ENCODE results near the gene ABLIM2. TPM values are rescaled to one million over a fixed set of nuclear protein-coding genes. Genes with fewer than 3 reads are reported as not detected.

ABLIM2 gene
- total and polyA plus RNA-seq, 2 experiments from 2014 or later, result 1.5 to 4.3 TPM

DNA sequence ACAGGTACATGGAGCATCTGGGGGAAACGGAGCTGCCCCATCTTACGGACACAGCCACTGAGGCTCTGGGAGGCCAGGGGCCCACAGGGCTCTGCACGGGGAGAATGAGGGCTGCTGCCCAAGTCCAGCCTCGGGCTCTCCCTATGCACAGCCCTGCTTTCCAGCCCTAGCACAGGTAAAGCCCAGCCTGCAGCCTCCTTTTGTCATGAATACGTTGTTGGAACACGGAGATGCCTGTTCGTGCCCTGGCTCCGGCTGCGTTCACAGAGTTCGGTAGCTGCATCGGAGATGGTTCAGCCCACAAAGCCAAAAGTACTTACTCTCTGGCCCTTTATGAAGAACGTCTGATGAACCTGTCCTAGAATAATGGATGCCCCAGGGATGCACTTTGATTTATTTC, 150.2 kb downstream of the ABLIM2 start:
- Histone ChIP-seq H3K4me3 (no peak overlapping the region), H3K9me2 (ENCODE audit: insufficient read depth) (no peaks in the 10 kb centered on the region), H3K79me2 (replicated peaks; ENCODE audit: insufficient read depth) (no peaks in the 10 kb centered on the region), H3K36me3 (ENCODE audit: insufficient read depth) (no peaks in the 10 kb centered on the region), H2AFZ (no peak overlapping the region), H3K4me1 (ENCODE audit: insufficient read depth) (no peaks in the 10 kb centered on the region), H3F3A (replicated peaks; ENCODE audit: low read depth) (no peaks in the 10 kb centered on the region), H3K27ac (ENCODE audit: low read depth) (no peak overlapping the region), H3K27me3 (ENCODE audit: insufficient read depth) (no peaks in the 10 kb centered on the region), H3K4me2 (no peak overlapping the region), H4K20me1 (replicated peaks; ENCODE audit: insufficient read depth) (no peaks in the 10 kb centered on the region)
- no peak overlapping the region for H3K27ac Mint-ChIP-seq
- peaks cover 13% of the 10 kb centered on the region for H3K4me1 Mint-ChIP-seq
- H3K9me3 Mint-ChIP-seq, result no peaks in the 10 kb centered on the region
- DNase-seq (ENCODE audit: low spot score) (no peak), ATAC-seq (no peak)
- H3K27me3 Mint-ChIP-seq (ENCODE audit: insufficient read depth, low read depth, poor library complexity), result peaks cover 8% of the 10 kb centered on the region
- no peaks in the 10 kb centered on the region for H3K36me3 Mint-ChIP-seq (ENCODE audit: low read depth)
- H3K4me3 Mint-ChIP-seq, result no peak overlapping the region
- no peak for TF ChIP-seq ZNF331 (CRISPR knock-in tag; IDR thresholded peaks at IDR 0.05; ENCODE audit: low read depth)
- TF ChIP-seq, protein P1, sequence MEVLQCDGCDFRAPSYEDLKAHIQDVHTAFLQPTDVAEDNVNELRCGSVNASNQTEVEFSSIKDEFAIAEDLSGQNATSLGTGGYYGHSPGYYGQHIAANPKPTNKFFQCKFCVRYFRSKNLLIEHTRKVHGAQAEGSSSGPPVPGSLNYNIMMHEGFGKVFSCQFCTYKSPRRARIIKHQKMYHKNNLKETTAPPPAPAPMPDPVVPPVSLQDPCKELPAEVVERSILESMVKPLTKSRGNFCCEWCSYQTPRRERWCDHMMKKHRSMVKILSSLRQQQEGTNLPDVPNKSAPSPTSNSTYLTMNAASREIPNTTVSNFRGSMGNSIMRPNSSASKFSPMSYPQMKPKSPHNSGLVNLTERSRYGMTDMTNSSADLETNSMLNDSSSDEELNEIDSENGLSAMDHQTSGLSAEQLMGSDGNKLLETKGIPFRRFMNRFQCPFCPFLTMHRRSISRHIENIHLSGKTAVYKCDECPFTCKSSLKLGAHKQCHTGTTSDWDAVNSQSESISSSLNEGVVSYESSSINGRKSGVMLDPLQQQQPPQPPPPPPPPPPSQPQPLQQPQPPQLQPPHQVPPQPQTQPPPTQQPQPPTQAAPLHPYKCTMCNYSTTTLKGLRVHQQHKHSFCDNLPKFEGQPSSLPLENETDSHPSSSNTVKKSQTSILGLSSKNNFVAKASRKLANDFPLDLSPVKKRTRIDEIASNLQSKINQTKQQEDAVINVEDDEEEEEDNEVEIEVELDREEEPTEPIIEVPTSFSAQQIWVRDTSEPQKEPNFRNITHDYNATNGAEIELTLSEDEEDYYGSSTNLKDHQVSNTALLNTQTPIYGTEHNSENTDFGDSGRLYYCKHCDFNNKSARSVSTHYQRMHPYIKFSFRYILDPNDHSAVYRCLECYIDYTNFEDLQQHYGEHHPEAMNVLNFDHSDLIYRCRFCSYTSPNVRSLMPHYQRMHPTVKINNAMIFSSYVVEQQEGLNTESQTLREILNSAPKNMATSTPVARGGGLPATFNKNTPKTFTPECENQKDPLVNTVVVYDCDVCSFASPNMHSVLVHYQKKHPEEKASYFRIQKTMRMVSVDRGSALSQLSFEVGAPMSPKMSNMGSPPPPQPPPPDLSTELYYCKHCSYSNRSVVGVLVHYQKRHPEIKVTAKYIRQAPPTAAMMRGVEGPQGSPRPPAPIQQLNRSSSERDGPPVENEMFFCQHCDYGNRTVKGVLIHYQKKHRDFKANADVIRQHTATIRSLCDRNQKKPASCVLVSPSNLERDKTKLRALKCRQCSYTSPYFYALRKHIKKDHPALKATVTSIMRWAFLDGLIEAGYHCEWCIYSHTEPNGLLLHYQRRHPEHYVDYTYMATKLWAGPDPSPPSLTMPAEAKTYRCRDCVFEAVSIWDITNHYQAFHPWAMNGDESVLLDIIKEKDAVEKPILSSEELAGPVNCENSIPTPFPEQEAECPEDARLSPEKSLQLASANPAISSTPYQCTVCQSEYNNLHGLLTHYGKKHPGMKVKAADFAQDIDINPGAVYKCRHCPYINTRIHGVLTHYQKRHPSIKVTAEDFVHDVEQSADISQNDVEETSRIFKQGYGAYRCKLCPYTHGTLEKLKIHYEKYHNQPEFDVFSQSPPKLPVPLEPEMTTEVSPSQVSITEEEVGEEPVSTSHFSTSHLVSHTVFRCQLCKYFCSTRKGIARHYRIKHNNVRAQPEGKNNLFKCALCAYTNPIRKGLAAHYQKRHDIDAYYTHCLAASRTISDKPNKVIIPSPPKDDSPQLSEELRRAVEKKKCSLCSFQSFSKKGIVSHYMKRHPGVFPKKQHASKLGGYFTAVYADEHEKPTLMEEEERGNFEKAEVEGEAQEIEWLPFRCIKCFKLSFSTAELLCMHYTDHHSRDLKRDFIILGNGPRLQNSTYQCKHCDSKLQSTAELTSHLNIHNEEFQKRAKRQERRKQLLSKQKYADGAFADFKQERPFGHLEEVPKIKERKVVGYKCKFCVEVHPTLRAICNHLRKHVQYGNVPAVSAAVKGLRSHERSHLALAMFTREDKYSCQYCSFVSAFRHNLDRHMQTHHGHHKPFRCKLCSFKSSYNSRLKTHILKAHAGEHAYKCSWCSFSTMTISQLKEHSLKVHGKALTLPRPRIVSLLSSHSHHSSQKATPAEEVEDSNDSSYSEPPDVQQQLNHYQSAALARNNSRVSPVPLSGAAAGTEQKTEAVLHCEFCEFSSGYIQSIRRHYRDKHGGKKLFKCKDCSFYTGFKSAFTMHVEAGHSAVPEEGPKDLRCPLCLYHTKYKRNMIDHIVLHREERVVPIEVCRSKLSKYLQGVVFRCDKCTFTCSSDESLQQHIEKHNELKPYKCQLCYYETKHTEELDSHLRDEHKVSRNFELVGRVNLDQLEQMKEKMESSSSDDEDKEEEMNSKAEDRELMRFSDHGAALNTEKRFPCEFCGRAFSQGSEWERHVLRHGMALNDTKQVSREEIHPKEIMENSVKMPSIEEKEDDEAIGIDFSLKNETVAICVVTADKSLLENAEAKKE (CRISPR knock-in tag; IDR thresholded peaks at IDR 0.05), result no peak
- TF ChIP-seq EZH2 (IDR thresholded peaks at IDR 0.05; ENCODE audit: low read depth, unreplicated experiment), result no peak
- TF ChIP-seq, protein P2, sequence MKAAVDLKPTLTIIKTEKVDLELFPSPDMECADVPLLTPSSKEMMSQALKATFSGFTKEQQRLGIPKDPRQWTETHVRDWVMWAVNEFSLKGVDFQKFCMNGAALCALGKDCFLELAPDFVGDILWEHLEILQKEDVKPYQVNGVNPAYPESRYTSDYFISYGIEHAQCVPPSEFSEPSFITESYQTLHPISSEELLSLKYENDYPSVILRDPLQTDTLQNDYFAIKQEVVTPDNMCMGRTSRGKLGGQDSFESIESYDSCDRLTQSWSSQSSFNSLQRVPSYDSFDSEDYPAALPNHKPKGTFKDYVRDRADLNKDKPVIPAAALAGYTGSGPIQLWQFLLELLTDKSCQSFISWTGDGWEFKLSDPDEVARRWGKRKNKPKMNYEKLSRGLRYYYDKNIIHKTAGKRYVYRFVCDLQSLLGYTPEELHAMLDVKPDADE (IDR thresholded peaks at IDR 0.05), result no peak
- no peak for TF ChIP-seq NANOG (IDR thresholded peaks at IDR 0.05; ENCODE audit: borderline replicate concordance)
- no peak for TF ChIP-seq POLR2AphosphoS5 (IDR thresholded peaks at IDR 0.05; ENCODE audit: low read depth)
- TF ChIP-seq, protein P3, sequence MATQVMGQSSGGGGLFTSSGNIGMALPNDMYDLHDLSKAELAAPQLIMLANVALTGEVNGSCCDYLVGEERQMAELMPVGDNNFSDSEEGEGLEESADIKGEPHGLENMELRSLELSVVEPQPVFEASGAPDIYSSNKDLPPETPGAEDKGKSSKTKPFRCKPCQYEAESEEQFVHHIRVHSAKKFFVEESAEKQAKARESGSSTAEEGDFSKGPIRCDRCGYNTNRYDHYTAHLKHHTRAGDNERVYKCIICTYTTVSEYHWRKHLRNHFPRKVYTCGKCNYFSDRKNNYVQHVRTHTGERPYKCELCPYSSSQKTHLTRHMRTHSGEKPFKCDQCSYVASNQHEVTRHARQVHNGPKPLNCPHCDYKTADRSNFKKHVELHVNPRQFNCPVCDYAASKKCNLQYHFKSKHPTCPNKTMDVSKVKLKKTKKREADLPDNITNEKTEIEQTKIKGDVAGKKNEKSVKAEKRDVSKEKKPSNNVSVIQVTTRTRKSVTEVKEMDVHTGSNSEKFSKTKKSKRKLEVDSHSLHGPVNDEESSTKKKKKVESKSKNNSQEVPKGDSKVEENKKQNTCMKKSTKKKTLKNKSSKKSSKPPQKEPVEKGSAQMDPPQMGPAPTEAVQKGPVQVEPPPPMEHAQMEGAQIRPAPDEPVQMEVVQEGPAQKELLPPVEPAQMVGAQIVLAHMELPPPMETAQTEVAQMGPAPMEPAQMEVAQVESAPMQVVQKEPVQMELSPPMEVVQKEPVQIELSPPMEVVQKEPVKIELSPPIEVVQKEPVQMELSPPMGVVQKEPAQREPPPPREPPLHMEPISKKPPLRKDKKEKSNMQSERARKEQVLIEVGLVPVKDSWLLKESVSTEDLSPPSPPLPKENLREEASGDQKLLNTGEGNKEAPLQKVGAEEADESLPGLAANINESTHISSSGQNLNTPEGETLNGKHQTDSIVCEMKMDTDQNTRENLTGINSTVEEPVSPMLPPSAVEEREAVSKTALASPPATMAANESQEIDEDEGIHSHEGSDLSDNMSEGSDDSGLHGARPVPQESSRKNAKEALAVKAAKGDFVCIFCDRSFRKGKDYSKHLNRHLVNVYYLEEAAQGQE (IDR thresholded peaks at IDR 0.05; ENCODE audit: unreplicated experiment), result no peak
- TF ChIP-seq JUNB (IDR thresholded peaks at IDR 0.05; ENCODE audit: unreplicated experiment), result no peak
- no peak for TF ChIP-seq CREB1 (CRISPR knock-in tag; IDR thresholded peaks at IDR 0.05; ENCODE audit: low read depth)
- no peak for TF ChIP-seq ZNF114 (CRISPR knock-in tag; IDR thresholded peaks at IDR 0.05)
- no peak for TF ChIP-seq STAT1 (IDR thresholded peaks at IDR 0.05; ENCODE audit: unreplicated experiment)
